Right atrium auricular region (tissue), 2 donors: ENCODE measurements around the gene ZMIZ1. TPM values are rescaled to one million over a fixed set of nuclear protein-coding genes. Genes with fewer than 3 reads are reported as not detected.

Experiments
- DNase-seq: peaks from one replicate; pipeline ENCODE4 v3.0.0-alpha.2; 2019; ENCODE audit warnings: low spot score
- H3K27ac ChIP-seq, 2 donors: fragments of 200-600 bp; sonication (generic); 1 replicate in 1 of 2; 2 replicates in 1 of 2; pipeline ENCODE4 v1.5.1; 2016 to 2019
- H3K27me3 ChIP-seq, 2 donors: fragments of 200-600 bp; sonication (generic); one replicate each; pipeline versions ENCODE4 v1.5.1 to v1.6.0; 2017 to 2019
- H3K36me3 ChIP-seq: fragments of 200-600 bp; sonication (generic); one replicate; pipeline ENCODE4 v1.5.1; 2016
- H3K4me1 ChIP-seq, 2 donors: fragments of 200-600 bp; sonication (generic); one replicate each; pipeline versions ENCODE4 v1.5.1 to v1.6.0; 2017 to 2019
- H3K4me3 ChIP-seq, 2 donors: fragments of 200-600 bp; sonication (generic); 1 replicate in 1 of 2; 2 replicates in 1 of 2; pipeline ENCODE4 v1.5.1; 2017 to 2019; ENCODE audit warnings: mild to moderate bottlenecking in 1 of 2, moderate library complexity in 1 of 2
- H3K9me3 ChIP-seq, 2 donors: fragments of 200-600 bp; sonication (generic); one replicate each; pipeline ENCODE4 v1.5.1; 2019
- total RNA-seq, 2 donors: library from RNA; depleted of rRNA; stranded (reverse); fragments of >200 nt; gene quantifications; one replicate each; pipeline ENCODE4 v1.1.0, GENCODE V29; 2016
- TF ChIP-seq, protein P1 (sequence below), 2 donors: fragments of 200-600 bp; sonication (generic); IDR thresholded peaks; one replicate each; pipeline ENCODE4 v1.5.1; 2019; ENCODE audit warnings: antibody characterized with exemption in 2 of 2

Gene ZMIZ1
- total RNA-seq, 2 donors from 2014 or later, result 59.3 to 71.0 TPM

DNA sequence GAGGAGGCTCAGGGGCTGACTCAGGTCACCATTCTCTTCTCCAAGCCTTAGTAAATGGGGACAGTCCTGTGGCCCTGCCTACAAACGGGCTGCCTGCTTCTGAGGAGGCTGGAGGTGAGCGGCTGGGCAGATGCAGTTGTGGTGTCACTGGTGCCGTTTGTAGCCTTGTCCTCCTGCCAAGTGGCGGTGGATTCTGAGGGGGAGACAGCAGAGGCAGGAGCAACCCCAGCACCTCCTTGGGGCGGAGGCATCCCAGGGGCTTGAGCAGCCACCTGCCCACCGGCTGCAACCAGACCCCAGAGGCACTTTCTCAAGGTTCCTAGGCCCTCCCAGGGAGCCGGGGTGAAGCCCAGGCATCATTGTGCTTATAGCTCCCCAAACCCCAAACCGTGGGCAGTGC lies 112.5 kb downstream of the ZMIZ1 start:
- Histone ChIP-seq H3K9me3 (no peaks in the 10 kb centered on the region), H3K4me1 (peaks cover 0 to 100% of the 10 kb centered on the region in 2 donors), H3K27me3 (no peaks in the 10 kb centered on the region), H3K36me3 (no peaks in the 10 kb centered on the region), H3K4me3 (no peak overlapping the region), H3K27ac (peak overlapping the region; percentile 50 to 66)
- TF ChIP-seq, protein P1, sequence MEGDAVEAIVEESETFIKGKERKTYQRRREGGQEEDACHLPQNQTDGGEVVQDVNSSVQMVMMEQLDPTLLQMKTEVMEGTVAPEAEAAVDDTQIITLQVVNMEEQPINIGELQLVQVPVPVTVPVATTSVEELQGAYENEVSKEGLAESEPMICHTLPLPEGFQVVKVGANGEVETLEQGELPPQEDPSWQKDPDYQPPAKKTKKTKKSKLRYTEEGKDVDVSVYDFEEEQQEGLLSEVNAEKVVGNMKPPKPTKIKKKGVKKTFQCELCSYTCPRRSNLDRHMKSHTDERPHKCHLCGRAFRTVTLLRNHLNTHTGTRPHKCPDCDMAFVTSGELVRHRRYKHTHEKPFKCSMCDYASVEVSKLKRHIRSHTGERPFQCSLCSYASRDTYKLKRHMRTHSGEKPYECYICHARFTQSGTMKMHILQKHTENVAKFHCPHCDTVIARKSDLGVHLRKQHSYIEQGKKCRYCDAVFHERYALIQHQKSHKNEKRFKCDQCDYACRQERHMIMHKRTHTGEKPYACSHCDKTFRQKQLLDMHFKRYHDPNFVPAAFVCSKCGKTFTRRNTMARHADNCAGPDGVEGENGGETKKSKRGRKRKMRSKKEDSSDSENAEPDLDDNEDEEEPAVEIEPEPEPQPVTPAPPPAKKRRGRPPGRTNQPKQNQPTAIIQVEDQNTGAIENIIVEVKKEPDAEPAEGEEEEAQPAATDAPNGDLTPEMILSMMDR (IDR thresholded peaks at IDR 0.05), result no peak
- no peak for DNase-seq

GRCh38 chr10:79181698-79182521 lies 113.1 kb downstream of the ZMIZ1 start:
- peaks cover 3% of the 10 kb centered on the region for H3K36me3 ChIP-seq
- peak overlapping the region; percentile 50 to 66 for H3K27ac ChIP-seq
- TF ChIP-seq, protein P1 (IDR thresholded peaks at IDR 0.05), result no peak
- H3K9me3 ChIP-seq, result no peaks in the 10 kb centered on the region
- no peaks in the 10 kb centered on the region for H3K27me3 ChIP-seq
- DNase-seq, result no peak
- peaks cover 0 to 100% of the 10 kb centered on the region in 2 donors for H3K4me1 ChIP-seq
- H3K4me3 ChIP-seq, result no peak overlapping the region

DNA sequence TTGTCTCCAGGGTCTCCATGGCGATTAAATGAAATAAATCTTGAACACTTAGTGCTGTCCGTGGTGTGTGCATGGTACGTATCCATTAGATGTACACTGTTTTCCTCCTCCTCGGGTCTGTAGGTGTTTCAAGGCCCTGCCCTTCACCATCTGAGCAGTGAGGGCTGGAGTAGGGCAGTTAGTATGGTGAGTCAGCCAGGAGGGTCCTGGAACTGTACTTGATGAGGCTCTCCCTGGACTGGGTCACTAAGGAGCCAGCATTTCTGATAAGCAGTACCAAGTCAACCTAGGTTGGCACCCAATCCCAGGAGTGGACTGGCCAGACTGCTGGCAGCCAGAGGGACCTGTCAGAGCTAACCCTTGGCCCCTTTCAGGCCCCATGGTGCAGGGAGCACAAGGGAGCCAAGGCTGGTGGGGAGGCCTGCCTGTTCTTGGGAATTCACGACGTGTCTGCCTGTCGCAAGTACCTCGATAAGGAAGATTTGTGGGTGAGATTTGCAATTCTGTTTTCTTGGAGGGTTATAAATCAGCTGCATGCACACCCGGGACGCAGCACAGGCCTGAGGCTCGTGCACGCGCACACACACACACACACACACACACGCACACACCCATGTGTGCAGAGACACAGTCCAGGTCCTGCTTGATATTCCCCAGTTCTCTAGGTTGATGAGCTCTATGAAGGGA lies 114.2 kb downstream of the ZMIZ1 start:
- peak overlapping the region; percentile 64 to 66 for H3K27ac ChIP-seq
- no peaks in the 10 kb centered on the region for H3K27me3 ChIP-seq
- no peak overlapping the region for H3K4me3 ChIP-seq
- TF ChIP-seq, protein P1 (IDR thresholded peaks at IDR 0.05), result no peak
- DNase-seq, result no peak
- peaks cover 0 to 100% of the 10 kb centered on the region in 2 donors for H3K4me1 ChIP-seq
- H3K36me3 ChIP-seq, result peaks cover 11% of the 10 kb centered on the region
- no peaks in the 10 kb centered on the region for H3K9me3 ChIP-seq

DNA sequence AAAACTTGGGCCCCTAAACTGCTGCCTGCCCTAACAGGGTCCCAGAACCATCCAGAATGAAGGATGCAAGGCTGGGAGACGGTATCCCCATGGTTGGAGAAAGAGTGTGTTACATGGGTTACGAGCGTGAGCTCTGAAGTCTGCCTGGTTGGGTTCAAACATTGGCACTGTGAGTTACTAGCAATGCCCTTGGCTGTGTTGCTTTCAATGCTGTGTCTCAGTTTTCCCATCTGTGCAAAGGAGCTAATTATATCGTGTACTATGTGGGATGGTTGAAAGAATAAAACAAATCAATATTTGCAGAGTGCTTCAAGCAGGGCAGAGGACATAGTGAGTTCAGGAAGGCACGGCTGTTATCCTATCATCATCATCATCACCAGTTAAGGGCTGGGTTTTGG lies 114.7 kb downstream of the ZMIZ1 start:
- Histone ChIP-seq H3K4me3 (no peak overlapping the region), H3K27me3 (no peaks in the 10 kb centered on the region), H3K9me3 (no peaks in the 10 kb centered on the region), H3K4me1 (peaks cover 0 to 100% of the 10 kb centered on the region in 2 donors), H3K27ac (peak overlapping the region; percentile 64 to 66), H3K36me3 (peaks cover 11% of the 10 kb centered on the region)
- DNase-seq, result no peak
- TF ChIP-seq, protein P1 (IDR thresholded peaks at IDR 0.05), result no peak

- H3K4me3 ChIP-seq, result no peak overlapping the region
- peaks cover 11% of the 10 kb centered on the region for H3K36me3 ChIP-seq
- peaks cover 0 to 100% of the 10 kb centered on the region in 2 donors for H3K4me1 ChIP-seq
- no peaks in the 10 kb centered on the region for H3K9me3 ChIP-seq
- no peak for DNase-seq
- peak overlapping the region; percentile 64 to 71 for H3K27ac ChIP-seq
- no peaks in the 10 kb centered on the region for H3K27me3 ChIP-seq
- TF ChIP-seq, protein P1 (IDR thresholded peaks at IDR 0.05), result no peak
Observed at GRCh38 chr10:79184145-79184625, 115.4 kb downstream of the ZMIZ1 start.
